Spleen (tissue), 11 donors: ENCODE measurements around the gene RPS10. TPM values are rescaled to one million over a fixed set of nuclear protein-coding genes. Genes with fewer than 3 reads are reported as not detected.
A peak's percentile ranks its signal among the peaks of the same experiment; 100 is the strongest.

Experiments used
- DNase-seq: peaks from one replicate; pipeline ENCODE4 v3.0.0-alpha.2; 2020
- H3K27ac ChIP-seq, 8 donors: fragments of 200-600 bp; sonication (generic) in 7 of 8; 1 replicate in 4 of 8; 2 replicates in 4 of 8; pipeline versions ENCODE4 v1.5.0 to v1.8.0; 2016 to 2021; ENCODE audit warnings: inconsistent platforms in 4 of 8, mild to moderate bottlenecking in 4 of 8, moderate library complexity in 1 of 8
- H3K27me3 ChIP-seq, 7 donors: fragments of 200-600 bp; sonication (generic) in 6 of 7; replicated peaks in 1 of 7; 1 replicate in 4 of 7; 2 replicates in 3 of 7; pipeline versions ENCODE4 v1.5.0 to v1.8.0; 2016 to 2021; ENCODE audit warnings: inconsistent platforms in 3 of 7, mild to moderate bottlenecking in 1 of 7
- H3K36me3 ChIP-seq, 6 donors: fragments of 200-600 bp; sonication (generic) in 5 of 6; 1 replicate in 4 of 6; 2 replicates in 2 of 6; pipeline versions ENCODE4 v1.5.0 to v1.8.0; 2016 to 2021; ENCODE audit warnings: inconsistent platforms in 2 of 6
- H3K4me1 ChIP-seq, 6 donors: fragments of 200-600 bp; sonication (generic) in 5 of 6; 1 replicate in 3 of 6; 2 replicates in 3 of 6; pipeline versions ENCODE4 v1.5.0 to v1.8.0; 2016 to 2021; ENCODE audit warnings: inconsistent platforms in 3 of 6
- H3K4me3 ChIP-seq, 8 donors: fragments of 200-600 bp; sonication (generic) in 7 of 8; 1 replicate in 4 of 8; 2 replicates in 4 of 8; pipeline versions ENCODE4 v1.5.0 to v1.8.0; 2016 to 2021; ENCODE audit warnings: inconsistent platforms in 4 of 8, mild to moderate bottlenecking in 4 of 8, moderate library complexity in 2 of 8
- H3K9me3 ChIP-seq, 8 donors: fragments of 200-600 bp; sonication (generic) in 7 of 8; 1 replicate in 4 of 8; 2 replicates in 4 of 8; pipeline versions ENCODE4 v1.5.0 to v1.8.0; 2016 to 2021; ENCODE audit warnings: inconsistent platforms in 4 of 8
- CTCF ChIP-seq, 11 experiments: fragments of 200-600 bp in 7 of 11; fragments of 450-650 bp in 4 of 11; sonication (generic) in 4 of 11; IDR thresholded peaks in 8 of 11; conservative IDR thresholded peaks in 3 of 11; 1 replicate in 7 of 11; 2 replicates in 4 of 11; pipeline versions ENCODE4 v1.4.0 to v1.8.0; 2016 to 2021; ENCODE audit warnings: antibody characterized with exemption in 11 of 11, inconsistent platforms in 4 of 11, mild to moderate bottlenecking in 1 of 11
- POLR2A ChIP-seq, 3 donors: fragments of 450-650 bp; IDR thresholded peaks; one replicate each; pipeline ENCODE4 v1.5.1; 2017; ENCODE audit warnings: antibody characterized with exemption in 3 of 3, mild to moderate bottlenecking in 1 of 3
- POLR2AphosphoS5 ChIP-seq, 3 donors: sonication (generic); formaldehyde crosslinking; IDR thresholded peaks; one replicate each; pipeline ENCODE4 v1.5.1; 2017; ENCODE audit warnings: antibody characterized with exemption in 3 of 3
- WGBS, 5 donors: extraction: QIAGEN DNeasy Blood & Tissue Kit in 3 of 5; methylation state at CpG; one replicate each; pipeline versions ENCODE4 v1.1.5 to v1.1.7; 2013 to 2018; 5-methylcytosine and 5-hydroxymethylcytosine counted together
- intact Hi-C: fragments of 100-400 bp; cut with DNase I; formaldehyde crosslinking; loops from one replicate; pipeline ENCODE4 v1.15.0; 2023; ENCODE audit warnings: low total_unique reads
- polyA plus RNA-seq, 3 donors: library from polyadenylated mRNA; stranded (reverse); fragments of 200-250 nt; gene quantifications; one replicate each; pipeline ENCODE4 v1.2.1, GENCODE V29; 2013
- total RNA-seq, 7 donors: library from RNA; depleted of rRNA in 3 of 7; stranded (reverse); fragments of >200 nt in 3 of 7; fragmentation: NEBNext Ultra II Directional in 4 of 7; extraction: Animal tissue kit (Norgen Biotek cat#: 25700) in 4 of 7; gene quantifications; one replicate each; pipeline versions ENCODE4 v1.1.0 to v1.2.1, GENCODE V29; 2016 to 2021
- donor health status: healthy with polysubstance abuse.
- donor health status: DM: no; HTN: no; CAD: no; lungs with moderate emphysema.
- donor health status: DM: no; HTN: no; CAD: no.
- donor health status: Bipolar disorder and iron deficiency.
- donor health status: healthy.
- donor health status: DM: no; HTN: no; CAD: no.
- donor health status: DM: yes; HTN: yes; CAD: no.

The RPS10 gene
- total and polyA plus RNA-seq, 10 donors = 1,033 to 4,934 (median 1,663) TPM

- intact Hi-C loops = loop anchor here (10.0 kb wide), 1 partner anchor 118 kb away; no protein-coding TSS in a partner anchor
- 38 to 62% (median 57%) methylated on average over 26 to 28 of the region's 28 CpGs for WGBS, 5 donors
- no peaks in the 10 kb centered on the region for H3K9me3 ChIP-seq
These were observed 40.6 kb upstream of the RPS10 start for GRCh38 chr6:34466242-34467185.

GRCh38 chr6:34465531-34466241 is 39.8 kb upstream of the RPS10 start, which contains the start of gene PACSIN1:
Gene PACSIN1 (plus strand): TSS chr6:34466076. CDS start chr6:34526306, 60,230 bp downstream.
- H3K4me3 ChIP-seq = peak within 1 kb of the TSS; percentile 21 to 69 (median 38)
- H3K36me3 ChIP-seq = no peaks in the 10 kb centered on the region
- WGBS, 5 donors = 1 to 6% (median 3%) methylated on average over 25 to 67 of the region's 67 CpGs
- peak; percentile 78 for DNase-seq
- peaks cover 0 to 46% (median 23%) of the 10 kb centered on the region in 7 donors for H3K27me3 ChIP-seq
- H3K27ac ChIP-seq = no peak within 1 kb of the TSS
- TF ChIP-seq POLR2AphosphoS5 (IDR thresholded peaks at IDR 0.05) (no peak), CTCF (IDR thresholded peaks at IDR 0.05 in 8 of 11, conservative IDR thresholded peaks at IDR 0.05 in 3 of 11) (no peak), POLR2A (IDR thresholded peaks at IDR 0.05) (no peak)
- intact Hi-C loops = loop anchor here (10.0 kb wide), 1 partner anchor 119 kb away; no protein-coding TSS in a partner anchor
- H3K4me1 ChIP-seq = peaks cover 10 to 39% (median 22%) of the 10 kb centered on the region in 6 donors
- H3K9me3 ChIP-seq = no peaks in the 10 kb centered on the region

More at GRCh38 chr6:34466242-34467185, 40.6 kb upstream of the RPS10 start:
- no peaks in the 10 kb centered on the region for H3K36me3 ChIP-seq
- peaks cover 10 to 39% (median 22%) of the 10 kb centered on the region in 6 donors for H3K4me1 ChIP-seq
- peaks cover 0 to 46% (median 23%) of the 10 kb centered on the region in 7 donors for H3K27me3 ChIP-seq
- peak; percentile 70 for DNase-seq
- H3K27ac ChIP-seq = no peak overlapping the region
- TF ChIP-seq CTCF (IDR thresholded peaks at IDR 0.05 in 8 of 11, conservative IDR thresholded peaks at IDR 0.05 in 3 of 11) = no peak
- TF ChIP-seq POLR2AphosphoS5 (IDR thresholded peaks at IDR 0.05) = no peak
- TF ChIP-seq POLR2A (IDR thresholded peaks at IDR 0.05) = no peak
- H3K4me3 ChIP-seq = peak overlapping the region in 7 of 8 donors; percentile 31 to 69 (median 38)

- H3K4me1 ChIP-seq = peaks cover 10 to 31% (median 18%) of the 10 kb centered on the region in 6 donors
- peaks cover 0 to 46% (median 23%) of the 10 kb centered on the region in 7 donors for H3K27me3 ChIP-seq
- no peak overlapping the region for H3K4me3 ChIP-seq
- H3K9me3 ChIP-seq = no peaks in the 10 kb centered on the region
- WGBS, 5 donors = 75 to 83% (median 78%) methylated on average over 4 of the region's 4 CpGs
- TF ChIP-seq POLR2A (IDR thresholded peaks at IDR 0.05) = no peak
- TF ChIP-seq POLR2AphosphoS5 (IDR thresholded peaks at IDR 0.05) = no peak
- no peak for TF ChIP-seq CTCF (IDR thresholded peaks at IDR 0.05 in 8 of 11, conservative IDR thresholded peaks at IDR 0.05 in 3 of 11)
- DNase-seq = no peak
- no peaks in the 10 kb centered on the region for H3K36me3 ChIP-seq
- no peak overlapping the region for H3K27ac ChIP-seq
- intact Hi-C loops = loop anchor here (10.0 kb wide), 1 partner anchor 121 kb away; no protein-coding TSS in a partner anchor
These were observed 38.0 kb upstream of the RPS10 start for GRCh38 chr6:34463849-34464248.
